ENCODE measurements around the gene GARIN5A.

GARIN5A gene

GRCh38 chr19:50437862-50438449 lies 38.7 kb downstream of the GARIN5A start:
- TF ChIP-seq CTCF (IDR thresholded peaks at IDR 0.05; ENCODE audit: extremely low read depth, missing control alignments) = no peak
- DNase-seq (ENCODE audit: low spot score) = no peak

GRCh38 chr19:50435627-50436026 lies 41.0 kb downstream of the GARIN5A start:
- no peak for TF ChIP-seq CTCF (IDR thresholded peaks at IDR 0.05; ENCODE audit: extremely low read depth, missing control alignments)
- DNase-seq (ENCODE audit: low spot score) = no peak

- TF ChIP-seq CTCF (IDR thresholded peaks at IDR 0.05; ENCODE audit: extremely low read depth, missing control alignments) = no peak
- no peak for DNase-seq (ENCODE audit: low spot score)
These were observed 41.4 kb downstream of the GARIN5A start for GRCh38 chr19:50435221-50435620.

GRCh38 chr19:50434525-50434924 lies 42.1 kb downstream of the GARIN5A start:
- no peak for TF ChIP-seq CTCF (IDR thresholded peaks at IDR 0.05; ENCODE audit: extremely low read depth, missing control alignments)
- no peak for DNase-seq (ENCODE audit: low spot score)

- no peak for DNase-seq (ENCODE audit: low spot score)
- no peak for TF ChIP-seq CTCF (IDR thresholded peaks at IDR 0.05; ENCODE audit: extremely low read depth, missing control alignments)
These were observed 43.2 kb downstream of the GARIN5A start for GRCh38 chr19:50433201-50434180.

- DNase-seq (ENCODE audit: low spot score) = no peak
- TF ChIP-seq CTCF (IDR thresholded peaks at IDR 0.05; ENCODE audit: extremely low read depth, missing control alignments) = no peak
These were observed 44.2 kb downstream of the GARIN5A start, which contains the start of gene MYBPC2 for GRCh38 chr19:50432221-50433028. TSS of gene MYBPC2 (plus strand) at chr19:50432892. CDS start at chr19:50432954, 62 bp downstream.

All from GM20000 (cell line).